Omental fat pad (tissue), 4 donors: ENCODE measurements around the gene GRID1. TPM values are rescaled to one million over a fixed set of nuclear protein-coding genes. Genes with fewer than 3 reads are reported as not detected.

ENCODE experiments used
- ATAC-seq: fragments of 150-250 bp; one replicate; pipeline ENCODE4 v1.9.1; 2016; ENCODE audit warnings: mild to moderate bottlenecking, moderate library complexity; ENCODE audit not compliant: low FRiP score
- DNase-seq: peaks from one replicate; pipeline ENCODE4 v3.0.0-alpha.2; 2019; ENCODE audit warnings: low spot score
- CTCF ChIP-seq, 3 donors: fragments of 450-650 bp; IDR thresholded peaks; one replicate each; pipeline ENCODE4 v1.5.1; 2016 to 2017; ENCODE audit warnings: antibody characterized with exemption in 3 of 3, mild to moderate bottlenecking in 3 of 3, moderate library complexity in 2 of 3
- total RNA-seq, 4 donors: library from RNA; depleted of rRNA; stranded (reverse); fragments of >200 nt; gene quantifications; one replicate each; pipeline ENCODE4 v1.1.0, GENCODE V29; 2016

GRID1 gene
- total RNA-seq, 4 donors from 2014 or later: 1.5 to 3.5 (median 2.4) TPM

DNA sequence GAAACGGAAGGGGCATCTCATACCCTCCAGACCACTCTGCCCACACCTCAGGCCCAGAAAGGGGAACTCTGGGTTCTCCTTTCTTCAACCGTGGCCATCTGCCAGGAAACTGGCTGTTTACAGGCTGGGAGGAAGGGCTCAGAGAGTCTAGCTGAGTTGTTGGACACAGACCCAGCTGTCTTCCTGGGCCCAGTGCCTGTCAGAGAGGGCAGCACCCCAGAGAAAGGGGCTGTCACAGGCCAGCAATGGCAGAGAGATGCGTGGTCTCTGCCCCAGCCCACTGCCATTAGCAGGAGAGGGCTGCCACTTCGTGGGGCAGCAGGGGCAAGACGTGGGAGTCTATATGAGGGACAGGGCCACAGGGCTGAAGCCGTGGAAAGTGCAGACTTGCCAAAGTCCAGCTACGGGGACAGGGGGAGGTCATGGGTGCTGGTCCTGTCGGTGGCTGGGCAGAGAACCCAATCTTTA, 11.0 kb downstream of the GRID1 start:
- ATAC-seq (no peak), DNase-seq (no peak)
- no peak for TF ChIP-seq CTCF (IDR thresholded peaks at IDR 0.05)

DNA sequence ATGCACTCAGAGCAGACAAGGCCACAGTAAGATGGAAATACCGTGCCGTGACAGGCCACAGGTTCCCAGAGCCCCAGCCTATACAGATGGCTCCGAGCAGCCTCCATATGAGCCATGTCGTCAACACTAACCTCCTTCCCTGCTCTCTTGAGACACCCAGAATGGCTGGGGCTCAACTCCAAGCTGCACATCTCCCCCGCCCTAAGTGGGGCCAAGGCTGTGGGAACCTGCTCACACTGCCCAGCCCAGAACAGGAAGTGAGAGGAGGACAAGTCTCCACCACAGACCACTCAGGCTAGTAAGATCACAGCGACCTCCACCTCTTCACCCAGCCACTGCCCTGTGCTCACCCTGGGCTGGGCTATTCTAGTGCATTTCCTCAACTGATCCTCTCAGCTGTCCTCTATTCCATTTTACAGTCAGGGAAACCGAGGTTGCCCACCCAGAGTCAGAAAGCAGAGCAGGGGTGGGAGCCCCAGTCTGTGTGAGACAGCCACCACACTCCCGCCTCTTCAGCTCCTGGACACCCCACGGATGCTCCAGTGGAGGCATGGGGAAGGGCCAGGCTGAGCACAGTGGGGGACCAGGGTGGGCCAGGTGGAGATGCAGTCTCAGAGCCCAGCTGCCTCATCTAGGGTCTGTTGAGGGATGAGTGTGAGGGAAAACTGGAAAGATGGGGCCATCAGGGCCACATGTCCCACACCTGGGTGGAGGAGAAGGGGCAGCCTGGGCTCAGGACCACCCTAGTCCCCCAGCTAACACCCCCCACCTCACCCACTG, 11.6 kb downstream of the GRID1 start:
- no peak for DNase-seq
- TF ChIP-seq CTCF (IDR thresholded peaks at IDR 0.05): no peak
- no peak for ATAC-seq

- ATAC-seq: no peak
- TF ChIP-seq CTCF (IDR thresholded peaks at IDR 0.05): no peak
- no peak for DNase-seq
Observed at GRCh38 chr10:86353506-86354485, 12.8 kb downstream of the GRID1 start.

- no peak for DNase-seq
Observed at GRCh38 chr10:86350897-86351296, 15.7 kb downstream of the GRID1 start.

GRCh38 chr10:86349940-86350630, 16.5 kb downstream of the GRID1 start:
- DNase-seq (no peak), ATAC-seq (no peak)
- no peak for TF ChIP-seq CTCF (IDR thresholded peaks at IDR 0.05)

More at GRCh38 chr10:86350897-86351296, 15.7 kb downstream of the GRID1 start:
- TF ChIP-seq CTCF (IDR thresholded peaks at IDR 0.05): no peak
- no peak for ATAC-seq

- no peak for ATAC-seq
- TF ChIP-seq CTCF (IDR thresholded peaks at IDR 0.05): no peak
- no peak for DNase-seq
Observed at GRCh38 chr10:86349474-86349873, 17.1 kb downstream of the GRID1 start.
